AG04450 (cell line): ENCODE results near the gene FNBP1L. TPM values are rescaled to one million over a fixed set of nuclear protein-coding genes. Genes with fewer than 3 reads are reported as not detected.

Source experiments
- CTCF ChIA-PET: fragments of 300-600, 350-600 bp; formaldehyde crosslinking; extraction: SDS; loops from one replicate; lab custom pipeline; 2022; ENCODE audit warnings: antibody characterized with exemption, inconsistent platforms; lab: Charles Lee
- POLR2A ChIA-PET: fragments of 350-600 bp; formaldehyde crosslinking; extraction: SDS; loops from one replicate; lab custom pipeline; 2021; ENCODE audit warnings: antibody characterized with exemption, inconsistent platforms; lab: Yijun Ruan, JAX
- DNase-seq: peaks from one replicate; pipeline ENCODE4 v3.0.0-alpha.2; 2011; ENCODE audit warnings: low read depth, low spot score
- H3K27ac ChIP-seq: one replicate; pipeline ENCODE4 v1.5.1; 2012; ENCODE audit warnings: low read depth, low read length, control low read depth
- H3K27me3 ChIP-seq: one replicate; pipeline ENCODE4 v1.6.0; 2012; ENCODE audit warnings: low read length; ENCODE audit not compliant: control insufficient read depth, insufficient read depth
- H3K4me3 ChIP-seq: 2 replicates; pipeline ENCODE4 v1.5.1; 2011; ENCODE audit warnings: mild to moderate bottlenecking, low read depth, low read length, control low read depth
- H3K9me3 ChIP-seq: 2 replicates; pipeline ENCODE4 v1.5.1; 2012; ENCODE audit warnings: low read length; ENCODE audit not compliant: control insufficient read depth, insufficient read depth
- CTCF ChIP-seq: IDR thresholded peaks from 2 replicates; pipeline ENCODE4 v1.5.1; 2011; ENCODE audit warnings: low read depth, low read length, control low read depth, inconsistent platforms
- polyA plus RNA-seq: library from polyadenylated mRNA; depleted of rRNA; stranded (reverse); fragments of >200 nt; gene quantifications from 2 replicates; pipeline ENCODE4 v1.2.3, GENCODE V29; 2011

FNBP1L gene
- polyA plus RNA-seq, 1 experiment = 24.1 TPM

- Histone ChIP-seq H3K9me3 (no peaks in the 10 kb centered on the region), H3K4me3 (no peak overlapping the region), H3K27ac (no peak overlapping the region), H3K27me3 (no peaks in the 10 kb centered on the region)
- CTCF ChIA-PET = interaction anchor here (0.9 kb wide), 1 partner anchor 268 kb away, joined by 3 read pairs; no protein-coding TSS in a partner anchor
- TF ChIP-seq CTCF = no peak
- no peak for DNase-seq
- POLR2A ChIA-PET = no interaction called here
Observed at GRCh38 chr1:93576346-93576745, 128.4 kb downstream of the FNBP1L start.

GRCh38 chr1:93576746-93577145 lies 128.8 kb downstream of the FNBP1L start:
- no peak for TF ChIP-seq CTCF
- Histone ChIP-seq H3K9me3 (no peaks in the 10 kb centered on the region), H3K27ac (no peak overlapping the region), H3K4me3 (no peak overlapping the region), H3K27me3 (no peaks in the 10 kb centered on the region)
- ChIA-PET POLR2A (no interaction called here), CTCF (interaction anchor here (0.9 to 1.2 kb wide), 2 partner anchors 52 to 268 kb away, joined by 3 to 6 read pairs; no protein-coding TSS in a partner anchor)
- no peak for DNase-seq

- DNase-seq = no peak
- CTCF ChIA-PET = interaction anchor here (1.2 kb wide), 1 partner anchor 51 kb away, joined by 6 read pairs; no protein-coding TSS in a partner anchor
- Histone ChIP-seq H3K4me3 (no peak overlapping the region), H3K27me3 (no peaks in the 10 kb centered on the region), H3K27ac (no peak overlapping the region), H3K9me3 (no peaks in the 10 kb centered on the region)
- TF ChIP-seq CTCF = no peak
- POLR2A ChIA-PET = no interaction called here
Observed at GRCh38 chr1:93577536-93578432, 129.9 kb downstream of the FNBP1L start.

GRCh38 chr1:93578433-93578830 lies 130.5 kb downstream of the FNBP1L start:
- ChIA-PET CTCF (no interaction called here), POLR2A (no interaction called here)
- Histone ChIP-seq H3K27me3 (no peaks in the 10 kb centered on the region), H3K4me3 (no peak overlapping the region), H3K27ac (no peak overlapping the region), H3K9me3 (no peaks in the 10 kb centered on the region)
- no peak for TF ChIP-seq CTCF
- DNase-seq = no peak
